Activated gamma-delta T cell treated with anti-CD3 and anti-CD28 coated beads, Interleukin-2, amount 50 U/mL, for 16 hours (primary cell): Measurements from ENCODE around the gene NPDC1.

Experiments used
- DNase-seq: peaks from one replicate; pipeline ENCODE4 v3.0.0-alpha.2; 2020; ENCODE audit warnings: low read depth

Gene NPDC1

GRCh38 chr9:137025517-137025966 is 20.4 kb downstream of the NPDC1 start:
- DNase-seq = no peak

DNA sequence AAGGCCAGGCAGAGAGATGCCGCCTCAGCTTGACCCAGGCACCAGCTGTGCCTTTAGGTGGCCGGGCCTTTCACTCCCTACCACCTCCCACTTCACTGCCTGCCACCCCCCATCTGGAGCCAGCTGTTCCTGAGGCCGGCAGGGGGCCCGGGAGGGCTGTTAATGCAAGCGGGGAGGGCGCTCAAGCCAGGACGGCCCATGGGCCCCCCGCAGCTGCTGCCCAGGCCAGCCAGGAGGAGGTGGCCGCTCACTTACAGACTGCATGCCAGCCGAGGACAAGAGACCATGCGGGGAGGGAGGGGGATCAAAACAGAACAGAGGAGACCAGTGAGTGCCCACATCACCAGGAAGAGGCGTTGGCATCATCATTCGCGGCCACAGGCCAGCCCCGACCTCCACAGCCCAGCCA is 22.4 kb downstream of the NPDC1 start:
- DNase-seq = no peak

GRCh38 chr9:137023157-137023556 is 22.8 kb downstream of the NPDC1 start:
- DNase-seq = no peak

DNA sequence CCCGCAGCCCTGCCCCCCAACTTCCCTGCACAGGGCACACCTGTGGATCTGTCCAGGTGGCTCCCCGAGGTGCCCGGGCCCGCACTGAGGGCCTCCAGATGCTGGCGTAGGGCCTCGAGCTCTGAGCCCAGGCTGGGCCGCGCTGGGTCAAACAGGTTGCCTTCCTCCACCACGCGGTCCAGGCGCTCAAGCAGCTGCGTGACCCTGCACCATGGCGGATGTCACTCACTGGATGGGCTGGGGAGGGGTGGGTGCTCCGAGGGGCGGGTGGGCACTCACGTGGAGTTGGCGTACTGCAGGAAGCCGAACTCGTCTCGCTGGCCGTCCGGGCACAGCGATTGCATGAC is 23.3 kb downstream of the NPDC1 start:
- no peak for DNase-seq

- DNase-seq = peak; percentile 59
These were observed 23.9 kb downstream of the NPDC1 start for GRCh38 chr9:137021979-137022661.

DNA sequence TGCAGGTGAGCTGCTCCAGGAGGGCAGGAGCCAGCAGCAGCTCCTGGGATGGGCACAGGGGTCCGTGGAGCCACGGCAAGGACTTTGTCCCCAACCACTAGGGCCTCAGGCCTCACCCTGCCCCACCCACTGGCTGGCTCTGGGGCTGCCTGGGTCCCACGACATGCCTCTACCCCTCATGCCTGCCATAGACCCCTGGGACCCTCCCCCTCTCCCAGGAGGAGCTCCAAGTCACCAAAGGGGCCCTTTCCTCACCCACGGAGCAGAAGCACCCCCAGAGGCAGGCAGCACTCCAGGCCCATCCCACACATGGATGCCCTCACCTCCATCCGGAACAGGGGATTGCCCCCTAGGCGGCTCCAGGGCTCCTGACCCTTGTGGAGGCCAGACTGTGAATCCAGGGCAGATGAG is 24.4 kb downstream of the NPDC1 start:
- no peak for DNase-seq

DNA sequence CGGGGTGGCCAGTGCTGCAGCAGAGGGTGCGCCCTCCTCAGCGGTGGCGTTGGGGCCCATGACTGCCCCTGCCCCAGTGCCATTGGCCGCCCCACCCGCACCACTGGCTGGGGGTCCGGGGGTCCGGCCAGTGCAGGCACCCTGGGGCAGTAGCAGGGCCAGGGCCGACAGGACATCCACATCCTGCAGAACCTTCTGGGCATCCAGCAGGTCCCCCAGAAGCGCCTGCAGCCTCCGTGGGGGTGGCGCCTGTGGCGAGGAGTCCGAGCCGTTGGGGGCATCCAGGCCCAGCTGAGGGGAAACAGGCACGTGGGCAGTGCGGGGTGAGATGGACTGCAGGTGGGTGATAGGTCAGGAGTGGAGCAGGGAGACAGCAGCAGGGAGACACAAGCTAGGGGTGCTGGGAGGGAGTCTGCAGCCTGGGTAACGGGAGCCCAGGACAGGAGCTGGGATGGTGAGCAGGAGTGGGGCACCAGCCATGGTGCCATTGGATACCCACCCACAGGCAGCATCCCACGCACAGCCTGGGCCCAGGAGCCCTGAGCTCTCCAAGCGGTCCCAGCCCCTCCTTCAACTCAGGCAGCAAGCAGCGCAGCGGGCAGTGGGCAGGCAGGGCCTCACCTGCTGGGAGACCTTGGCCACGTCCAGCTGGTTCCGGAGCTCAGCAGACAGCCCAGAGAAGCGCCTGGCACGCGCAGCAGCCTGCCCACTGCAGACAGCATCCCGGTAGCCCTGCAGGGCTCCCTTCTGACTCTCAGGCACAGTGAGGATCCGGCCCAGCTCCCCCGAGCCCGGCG is 25.0 kb downstream of the NPDC1 start:
- no peak for DNase-seq

DNA sequence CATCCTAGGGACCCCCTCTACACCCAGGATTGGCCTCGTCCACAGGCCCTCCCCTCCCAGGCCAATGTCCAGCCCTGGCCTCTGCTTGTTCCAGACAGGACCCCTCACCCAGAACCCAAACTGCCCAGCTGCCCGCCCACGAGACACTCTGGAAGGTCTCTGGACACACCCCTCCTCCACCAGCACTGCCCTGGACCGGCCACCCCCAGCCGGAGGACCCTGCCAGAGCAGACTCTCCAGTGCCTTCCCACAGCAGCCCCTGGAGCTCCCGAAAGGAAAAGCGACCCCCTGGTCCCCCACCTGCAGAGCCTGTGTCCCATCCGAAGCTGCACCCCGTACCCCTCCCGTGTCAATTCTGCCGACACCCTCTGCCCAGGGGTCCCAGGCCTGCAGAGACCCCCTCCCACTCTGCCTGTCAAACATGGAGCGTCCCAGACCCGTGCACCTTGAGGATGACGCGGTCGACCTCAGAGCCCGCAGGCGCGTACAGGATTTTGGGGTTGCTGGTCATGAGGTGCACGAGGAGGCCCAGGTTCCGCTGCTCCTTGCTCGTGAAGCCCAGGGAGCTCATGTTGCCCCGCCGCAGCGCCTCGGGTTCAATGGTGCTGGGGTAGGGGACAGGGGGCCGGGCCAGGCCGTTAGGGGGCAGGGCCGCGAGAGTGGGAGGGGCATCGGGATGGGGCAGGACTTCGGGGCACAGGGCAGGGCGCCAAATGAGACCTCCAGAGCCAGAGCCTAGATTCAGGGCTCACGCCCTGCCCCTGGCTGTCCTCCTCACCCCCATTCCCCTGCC is 25.9 kb downstream of the NPDC1 start:
- DNase-seq = no peak

- DNase-seq = no peak
These were observed 27.0 kb downstream of the NPDC1 start for GRCh38 chr9:137018761-137019559.

- no peak for DNase-seq
These were observed 28.0 kb downstream of the NPDC1 start for GRCh38 chr9:137017791-137018497.

- DNase-seq = no peak
These were observed 28.9 kb downstream of the NPDC1 start for GRCh38 chr9:137017071-137017470.

GRCh38 chr9:137016436-137016835 is 29.5 kb downstream of the NPDC1 start:
- no peak for DNase-seq

- DNase-seq = no peak
These were observed 30.0 kb downstream of the NPDC1 start for GRCh38 chr9:137015976-137016375.

DNA sequence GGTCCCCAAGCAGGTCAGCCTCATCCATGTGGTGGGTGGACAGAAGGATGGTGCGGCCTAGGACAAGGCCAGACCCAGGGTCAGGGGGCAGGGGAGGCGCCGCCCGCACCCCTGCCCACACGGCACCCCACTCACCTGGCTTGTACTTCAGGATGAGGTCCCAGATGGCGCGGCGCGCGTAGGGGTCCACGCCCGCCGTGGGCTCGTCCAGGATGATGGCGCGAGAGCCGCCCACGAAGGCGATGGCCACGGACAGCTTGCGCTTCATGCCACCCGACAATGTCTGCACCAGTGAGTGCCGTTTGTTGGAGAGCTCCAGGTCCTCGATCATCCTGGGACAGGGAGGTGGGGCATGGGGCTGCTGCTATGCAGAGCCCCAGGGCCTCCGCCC is 30.4 kb downstream of the NPDC1 start:
- no peak for DNase-seq

- DNase-seq = no peak
These were observed 31.0 kb downstream of the NPDC1 start for GRCh38 chr9:137014776-137015539.

- no peak for DNase-seq
These were observed 31.8 kb downstream of the NPDC1 start for GRCh38 chr9:137014166-137014565.

DNA sequence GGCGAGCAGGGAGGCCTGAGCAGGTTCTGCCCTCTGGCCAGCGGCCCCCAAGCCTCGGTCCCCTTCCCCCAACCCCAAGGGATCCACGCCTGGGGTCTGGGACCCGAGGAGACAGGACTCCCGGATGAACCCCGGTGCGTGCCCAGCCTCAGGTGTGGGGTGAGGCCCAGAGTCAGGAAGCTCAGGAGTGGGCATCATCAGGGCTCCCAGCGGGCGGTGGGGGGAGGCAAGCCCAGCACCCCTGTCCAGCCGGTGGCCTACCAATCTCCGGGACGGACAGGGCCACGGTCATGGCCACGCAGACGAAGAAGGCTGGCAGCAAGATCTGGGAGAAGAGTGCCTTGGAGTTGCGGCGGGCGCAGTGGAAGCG is 32.4 kb downstream of the NPDC1 start:
- no peak for DNase-seq

DNA sequence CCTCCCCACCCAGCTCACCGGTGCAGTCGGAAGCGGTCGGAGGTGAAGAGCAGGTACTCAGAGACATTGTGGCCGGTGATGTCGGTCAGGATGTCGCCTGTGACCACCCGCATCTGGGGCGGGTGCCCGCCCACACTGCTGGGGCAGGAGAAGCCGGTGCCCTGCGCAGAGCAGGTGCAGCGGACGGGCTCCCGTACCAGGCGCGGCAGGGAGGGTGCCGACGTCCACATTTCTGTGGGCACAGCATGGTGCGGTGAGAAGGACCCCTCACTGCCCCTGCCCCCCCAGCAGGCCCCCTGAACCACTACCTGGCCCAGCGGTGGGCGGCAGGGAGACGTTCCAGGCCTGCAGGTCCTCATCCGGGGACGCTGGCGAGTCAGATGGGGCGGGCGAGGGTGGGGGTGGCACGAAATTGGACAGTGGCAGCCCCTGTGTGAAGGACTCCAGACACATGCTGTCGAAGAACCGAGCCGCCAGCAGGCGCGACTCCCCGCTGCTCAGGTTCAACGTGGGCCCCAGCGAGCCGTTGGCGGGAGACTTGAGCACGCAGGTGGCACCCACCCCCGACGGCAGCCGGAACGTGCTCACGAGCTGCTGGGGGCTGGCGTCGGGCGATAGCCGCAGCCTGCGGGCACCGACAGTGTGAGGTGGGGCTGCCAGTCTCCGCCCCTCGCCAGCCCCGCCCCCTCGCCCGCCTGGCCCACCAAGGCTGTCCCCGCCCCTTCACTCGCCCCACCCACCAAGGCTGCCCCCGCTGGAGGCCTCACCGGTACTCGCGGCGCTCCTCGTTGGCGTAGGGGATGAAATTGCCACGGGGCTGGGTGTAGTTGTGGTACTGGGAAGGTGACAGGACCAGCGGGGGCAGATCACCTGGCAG is 33.0 kb downstream of the NPDC1 start:
- no peak for DNase-seq

DNA sequence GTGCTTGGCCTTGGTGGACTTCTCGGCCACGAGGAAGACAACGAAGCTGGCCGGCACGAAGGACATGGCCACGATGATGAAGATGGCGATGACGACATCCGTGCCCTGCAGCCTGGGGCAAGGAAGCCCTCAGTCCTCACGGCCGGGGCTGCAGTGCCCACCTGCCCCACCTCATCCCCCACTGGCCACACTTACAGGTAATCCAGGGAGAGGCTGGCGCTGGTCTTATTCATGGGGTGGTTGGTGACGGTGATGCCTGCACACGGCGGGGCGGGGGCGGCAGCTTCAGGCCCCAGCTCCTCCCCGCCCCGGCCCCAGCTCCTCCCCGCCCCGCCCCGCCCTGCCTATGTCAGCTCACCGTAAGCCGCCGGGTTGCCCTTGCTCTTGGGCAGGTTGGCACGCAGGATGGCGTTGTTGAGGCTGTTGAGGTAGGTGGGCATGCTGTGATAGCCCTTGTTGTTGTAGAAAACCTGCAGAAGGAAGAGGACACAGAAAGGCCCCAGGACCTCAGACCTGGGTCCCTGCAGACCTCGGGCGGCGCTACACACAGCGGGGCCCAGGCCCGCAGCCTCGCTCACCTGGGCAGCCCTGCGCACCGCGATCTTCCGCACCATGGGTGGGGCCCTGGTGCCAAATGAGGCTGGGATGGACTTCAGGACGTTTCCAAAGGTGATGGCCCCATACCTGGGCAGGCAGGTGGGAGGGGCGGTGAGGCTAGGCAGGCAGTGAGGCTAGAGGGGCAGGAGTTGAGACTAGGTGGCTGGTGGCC is 33.9 kb downstream of the NPDC1 start:
- DNase-seq = no peak
